Spleen (tissue), 7 donors: ENCODE measurements around the gene FAM83F.

Experiments used
- POLR2AphosphoS5 ChIP-seq, 3 donors: sonication (generic); formaldehyde crosslinking; IDR thresholded peaks; one replicate each; pipeline ENCODE4 v1.5.1; 2017; ENCODE audit warnings: antibody characterized with exemption in 3 of 3
- TF ChIP-seq, protein P1 (sequence below), 11 experiments: fragments of 200-600 bp in 7 of 11; fragments of 450-650 bp in 4 of 11; sonication (generic) in 4 of 11; IDR thresholded peaks in 8 of 11; conservative IDR thresholded peaks in 3 of 11; 1 replicate in 7 of 11; 2 replicates in 4 of 11; pipeline versions ENCODE4 v1.4.0 to v1.8.0; 2016 to 2021; ENCODE audit warnings: antibody characterized with exemption in 11 of 11, inconsistent platforms in 4 of 11, mild to moderate bottlenecking in 1 of 11
- donor health status: DM: no; HTN: no; CAD: no; lungs with moderate emphysema.
- donor health status: DM: no; HTN: no; CAD: no.
- donor health status: DM: no; HTN: no; CAD: no.

- TF ChIP-seq, protein P1, sequence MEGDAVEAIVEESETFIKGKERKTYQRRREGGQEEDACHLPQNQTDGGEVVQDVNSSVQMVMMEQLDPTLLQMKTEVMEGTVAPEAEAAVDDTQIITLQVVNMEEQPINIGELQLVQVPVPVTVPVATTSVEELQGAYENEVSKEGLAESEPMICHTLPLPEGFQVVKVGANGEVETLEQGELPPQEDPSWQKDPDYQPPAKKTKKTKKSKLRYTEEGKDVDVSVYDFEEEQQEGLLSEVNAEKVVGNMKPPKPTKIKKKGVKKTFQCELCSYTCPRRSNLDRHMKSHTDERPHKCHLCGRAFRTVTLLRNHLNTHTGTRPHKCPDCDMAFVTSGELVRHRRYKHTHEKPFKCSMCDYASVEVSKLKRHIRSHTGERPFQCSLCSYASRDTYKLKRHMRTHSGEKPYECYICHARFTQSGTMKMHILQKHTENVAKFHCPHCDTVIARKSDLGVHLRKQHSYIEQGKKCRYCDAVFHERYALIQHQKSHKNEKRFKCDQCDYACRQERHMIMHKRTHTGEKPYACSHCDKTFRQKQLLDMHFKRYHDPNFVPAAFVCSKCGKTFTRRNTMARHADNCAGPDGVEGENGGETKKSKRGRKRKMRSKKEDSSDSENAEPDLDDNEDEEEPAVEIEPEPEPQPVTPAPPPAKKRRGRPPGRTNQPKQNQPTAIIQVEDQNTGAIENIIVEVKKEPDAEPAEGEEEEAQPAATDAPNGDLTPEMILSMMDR (IDR thresholded peaks at IDR 0.05 in 8 of 11, conservative IDR thresholded peaks at IDR 0.05 in 3 of 11): no peak
- TF ChIP-seq POLR2AphosphoS5 (IDR thresholded peaks at IDR 0.05): no peak
These were observed 51.4 kb downstream of the FAM83F start for GRCh38 chr22:40046126-40046525.
